Measurements from ENCODE around the gene SLC23A1.

The SLC23A1 gene

DNA sequence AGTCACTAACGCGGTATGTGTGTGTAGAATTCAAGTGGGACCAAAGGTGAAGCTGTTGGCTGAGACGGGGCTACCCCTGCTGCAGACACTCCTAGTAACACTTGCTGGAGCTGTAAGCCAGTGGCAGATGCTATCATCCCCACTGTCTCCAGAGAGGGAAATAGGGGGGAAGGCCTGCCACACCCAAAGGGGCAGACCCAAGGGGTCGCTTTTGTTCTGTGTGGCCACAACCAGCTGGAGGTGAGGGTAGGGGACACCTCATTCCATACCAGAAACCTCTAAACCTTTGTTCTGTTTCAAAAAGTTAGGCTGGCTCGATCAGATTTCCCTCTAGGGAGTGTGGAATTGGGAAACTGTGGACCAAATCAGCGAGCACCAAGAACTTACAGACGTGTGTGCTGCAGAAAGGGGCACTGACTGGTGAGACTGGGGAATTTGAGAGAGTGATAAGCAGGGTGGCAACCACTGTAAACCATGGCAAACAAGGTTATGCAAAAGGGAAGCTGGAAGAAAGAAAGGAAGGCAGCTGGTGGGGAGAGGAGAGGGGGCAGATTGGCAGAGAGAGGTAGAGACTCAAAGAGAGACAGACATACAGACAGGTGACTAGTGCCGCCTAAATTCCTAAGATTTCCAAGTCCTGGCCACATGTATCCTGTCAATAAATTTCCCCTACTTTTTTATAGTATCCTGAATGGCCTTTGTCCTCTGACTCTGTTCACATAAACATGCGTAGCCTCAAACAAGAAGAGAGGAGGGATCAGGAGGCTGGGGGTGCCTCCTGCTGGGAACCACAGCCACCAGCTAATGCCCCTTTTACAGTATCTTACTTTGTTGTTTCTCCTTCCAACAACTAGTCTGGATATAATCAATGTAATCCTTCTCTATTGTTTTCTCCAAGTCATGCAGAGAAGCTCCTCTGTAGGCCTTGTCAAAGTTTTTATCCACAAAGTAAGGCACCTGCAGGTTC is 36.4 kb upstream of the SLC23A1 start:
- peaks cover 3% of the 10 kb centered on the region; the same call in 1 of the 2 replicates for H3K4me1 ChIP-seq (ENCODE audit: control insufficient read depth, insufficient read depth, low read length)
- H3K4me3 ChIP-seq (ENCODE audit: low read depth, low read length): no peak overlapping the region
- H3K36me3 ChIP-seq (ENCODE audit: control insufficient read depth in 2 of 2, insufficient read depth in 1 of 2, low read length in 2 of 2): peaks cover 40 to 66% of the 10 kb centered on the region in 2 experiments
- no peak overlapping the region for H3K27ac ChIP-seq (ENCODE audit: extremely low read depth, low read depth, low read length)
- no peaks in the 10 kb centered on the region for H3K9me3 ChIP-seq (ENCODE audit: control insufficient read depth, insufficient read depth, low read depth, low read length)
- TF ChIP-seq ZNF121 (tag by site-specific recombination; IDR thresholded peaks at IDR 0.05) (no peak), GLIS1 (tag by site-specific recombination; IDR thresholded peaks at IDR 0.05) (peak; percentile 27; the same call in 1 of the 2 replicates)
- POLR2A ChIA-PET: no interaction called here
- CTCF ChIA-PET: interaction anchor here (0.5 to 9.2 kb wide), 12 partner anchors 8 to 376 kb away, joined by 3 to 246 read pairs (median 4); partner anchors contain the start of gene PSD2

DNA sequence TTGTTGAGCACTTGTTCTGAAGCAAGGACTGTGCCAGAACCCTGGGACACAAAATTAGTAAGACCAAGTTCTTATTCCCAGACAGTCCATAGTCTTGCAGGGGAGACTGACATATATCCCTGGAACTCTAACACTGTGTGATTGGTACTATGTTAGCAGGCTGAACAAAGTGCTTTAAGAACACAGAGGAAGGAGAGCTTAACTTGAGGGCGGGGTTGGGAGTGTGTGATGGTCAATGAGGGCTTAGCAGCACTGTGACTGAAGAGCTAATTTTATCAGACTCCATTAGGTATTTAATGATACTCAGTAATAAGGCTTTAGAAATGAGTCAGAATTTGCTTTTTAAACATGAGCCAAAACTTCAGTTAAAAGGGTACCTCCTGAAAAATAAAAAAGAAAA is 35.7 kb upstream of the SLC23A1 start:
- H3K36me3 ChIP-seq (ENCODE audit: control insufficient read depth in 2 of 2, insufficient read depth in 1 of 2, low read length in 2 of 2): peaks cover 35 to 64% of the 10 kb centered on the region in 2 experiments
- no peak overlapping the region for H3K4me3 ChIP-seq (ENCODE audit: low read depth, low read length)
- no peaks in the 10 kb centered on the region for H3K9me3 ChIP-seq (ENCODE audit: control insufficient read depth, insufficient read depth, low read depth, low read length)
- TF ChIP-seq, protein P1, sequence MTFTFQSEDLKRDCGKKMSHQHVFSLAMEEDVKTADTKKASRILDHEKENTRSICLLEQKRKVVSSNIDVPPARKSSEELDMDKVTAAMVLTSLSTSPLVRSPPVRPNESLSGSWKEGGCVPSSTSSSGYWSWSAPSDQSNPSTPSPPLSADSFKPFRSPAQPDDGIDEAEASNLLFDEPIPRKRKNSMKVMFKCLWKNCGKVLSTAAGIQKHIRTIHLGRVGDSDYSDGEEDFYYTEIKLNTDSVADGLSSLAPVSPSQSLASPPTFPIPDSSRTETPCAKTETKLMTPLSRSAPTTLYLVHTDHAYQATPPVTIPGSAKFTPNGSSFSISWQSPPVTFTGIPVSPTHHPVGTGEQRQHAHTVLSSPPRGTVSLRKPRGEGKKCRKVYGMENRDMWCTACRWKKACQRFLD (tag by site-specific recombination; IDR thresholded peaks at IDR 0.05): no peak
- no peak for TF ChIP-seq ZNF16 (tag by site-specific recombination; IDR thresholded peaks at IDR 0.05; ENCODE audit: low read depth)
- TF ChIP-seq WT1 (tag by site-specific recombination; IDR thresholded peaks at IDR 0.05): no peak
- TF ChIP-seq ZNF555 (tag by site-specific recombination; conservative IDR thresholded peaks at IDR 0.05): no peak
- no peak for TF ChIP-seq ZNF112 (tag by site-specific recombination; IDR thresholded peaks at IDR 0.05)
- no peak for TF ChIP-seq ZNF341 (tag by site-specific recombination; IDR thresholded peaks at IDR 0.05; ENCODE audit: low read depth)
- no peak for TF ChIP-seq RBAK (tag by site-specific recombination; IDR thresholded peaks at IDR 0.05)
- no peak for TF ChIP-seq ZNF558 (tag by site-specific recombination; IDR thresholded peaks at IDR 0.05)
- TF ChIP-seq, protein P2, sequence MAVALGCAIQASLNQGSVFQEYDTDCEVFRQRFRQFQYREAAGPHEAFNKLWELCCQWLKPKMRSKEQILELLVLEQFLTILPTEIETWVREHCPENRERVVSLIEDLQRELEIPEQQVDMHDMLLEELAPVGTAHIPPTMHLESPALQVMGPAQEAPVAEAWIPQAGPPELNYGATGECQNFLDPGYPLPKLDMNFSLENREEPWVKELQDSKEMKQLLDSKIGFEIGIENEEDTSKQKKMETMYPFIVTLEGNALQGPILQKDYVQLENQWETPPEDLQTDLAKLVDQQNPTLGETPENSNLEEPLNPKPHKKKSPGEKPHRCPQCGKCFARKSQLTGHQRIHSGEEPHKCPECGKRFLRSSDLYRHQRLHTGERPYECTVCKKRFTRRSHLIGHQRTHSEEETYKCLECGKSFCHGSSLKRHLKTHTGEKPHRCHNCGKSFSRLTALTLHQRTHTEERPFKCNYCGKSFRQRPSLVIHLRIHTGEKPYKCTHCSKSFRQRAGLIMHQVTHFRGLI (tag by site-specific recombination; IDR thresholded peaks at IDR 0.05): no peak
- no peak for TF ChIP-seq ZNF777 (tag by site-specific recombination; IDR thresholded peaks at IDR 0.05; ENCODE audit: borderline replicate concordance)
- no peak for TF ChIP-seq ZNF37A (tag by site-specific recombination; IDR thresholded peaks at IDR 0.05)
- TF ChIP-seq, protein P3, sequence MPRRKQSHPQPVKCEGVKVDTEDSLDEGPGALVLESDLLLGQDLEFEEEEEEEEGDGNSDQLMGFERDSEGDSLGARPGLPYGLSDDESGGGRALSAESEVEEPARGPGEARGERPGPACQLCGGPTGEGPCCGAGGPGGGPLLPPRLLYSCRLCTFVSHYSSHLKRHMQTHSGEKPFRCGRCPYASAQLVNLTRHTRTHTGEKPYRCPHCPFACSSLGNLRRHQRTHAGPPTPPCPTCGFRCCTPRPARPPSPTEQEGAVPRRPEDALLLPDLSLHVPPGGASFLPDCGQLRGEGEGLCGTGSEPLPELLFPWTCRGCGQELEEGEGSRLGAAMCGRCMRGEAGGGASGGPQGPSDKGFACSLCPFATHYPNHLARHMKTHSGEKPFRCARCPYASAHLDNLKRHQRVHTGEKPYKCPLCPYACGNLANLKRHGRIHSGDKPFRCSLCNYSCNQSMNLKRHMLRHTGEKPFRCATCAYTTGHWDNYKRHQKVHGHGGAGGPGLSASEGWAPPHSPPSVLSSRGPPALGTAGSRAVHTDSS (tag by site-specific recombination; IDR thresholded peaks at IDR 0.05): no peak
- no peak for TF ChIP-seq ZNF791 (tag by site-specific recombination; IDR thresholded peaks at IDR 0.05)
- no peak for TF ChIP-seq ZNF629 (tag by site-specific recombination; IDR thresholded peaks at IDR 0.05)
- TF ChIP-seq HOXD13 (CRISPR knock-in tag; IDR thresholded peaks at IDR 0.05; ENCODE audit: borderline replicate concordance): no peak
- TF ChIP-seq, protein P4, sequence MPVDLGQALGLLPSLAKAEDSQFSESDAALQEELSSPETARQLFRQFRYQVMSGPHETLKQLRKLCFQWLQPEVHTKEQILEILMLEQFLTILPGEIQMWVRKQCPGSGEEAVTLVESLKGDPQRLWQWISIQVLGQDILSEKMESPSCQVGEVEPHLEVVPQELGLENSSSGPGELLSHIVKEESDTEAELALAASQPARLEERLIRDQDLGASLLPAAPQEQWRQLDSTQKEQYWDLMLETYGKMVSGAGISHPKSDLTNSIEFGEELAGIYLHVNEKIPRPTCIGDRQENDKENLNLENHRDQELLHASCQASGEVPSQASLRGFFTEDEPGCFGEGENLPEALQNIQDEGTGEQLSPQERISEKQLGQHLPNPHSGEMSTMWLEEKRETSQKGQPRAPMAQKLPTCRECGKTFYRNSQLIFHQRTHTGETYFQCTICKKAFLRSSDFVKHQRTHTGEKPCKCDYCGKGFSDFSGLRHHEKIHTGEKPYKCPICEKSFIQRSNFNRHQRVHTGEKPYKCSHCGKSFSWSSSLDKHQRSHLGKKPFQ (tag by site-specific recombination; IDR thresholded peaks at IDR 0.05): no peak
- H3K27ac ChIP-seq (ENCODE audit: extremely low read depth, low read depth, low read length): no peak overlapping the region
- ChIA-PET POLR2A (interaction anchor here (1.6 kb wide), 1 partner anchor 20 kb away, joined by 6 read pairs; the partner anchor contains the start of gene DNAJC18), CTCF (interaction anchor here (0.5 to 9.2 kb wide), 6 partner anchors 9 to 841 kb away, joined by 3 to 246 read pairs (median 4); no protein-coding TSS in a partner anchor)
- H3K4me1 ChIP-seq (ENCODE audit: control insufficient read depth, insufficient read depth, low read length): peaks cover 3% of the 10 kb centered on the region; the same call in 1 of the 2 replicates
